ENCODE measurements around the gene ST3GAL4.
"Not testable (repeated sequence)": the region's sequence is repeated elsewhere in the genome, so short reads cannot be mapped to it uniquely, and the experiment has no call there.

GRCh38 chr11:126396266-126396665, 40.8 kb downstream of the ST3GAL4 start:
- TF ChIP-seq CTCF (IDR thresholded peaks at IDR 0.05 in 2 of 3, conservative IDR thresholded peaks at IDR 0.05 in 1 of 3; ENCODE audit: borderline replicate concordance in 1 of 3, insufficient read depth in 1 of 3, low read depth in 2 of 3, low read length in 2 of 3); SRF (IDR thresholded peaks at IDR 0.05; ENCODE audit: low read depth); POLR2A (IDR thresholded peaks at IDR 0.05; ENCODE audit: borderline replicate concordance, extremely low read depth, insufficient read depth, insufficient read length); EZH2 (IDR thresholded peaks at IDR 0.05); POLR2AphosphoS5 (IDR thresholded peaks at IDR 0.05; ENCODE audit: low read depth, low read length); JUND (IDR thresholded peaks at IDR 0.05): not testable (repeated sequence)

Measured in HCT116 (cell line).